Stimulated activated CD4-positive, alpha-beta T cell treated with anti-CD3 and anti-CD28 coated beads, Interleukin-2, amount 100 ng/mL, for 48 hours (primary cell): Measurements from ENCODE around the gene TPO.

Experiments used
- DNase-seq, 2 donors: peaks; one replicate each; pipeline ENCODE4 v3.0.0-alpha.2; 2020

Gene TPO

DNA sequence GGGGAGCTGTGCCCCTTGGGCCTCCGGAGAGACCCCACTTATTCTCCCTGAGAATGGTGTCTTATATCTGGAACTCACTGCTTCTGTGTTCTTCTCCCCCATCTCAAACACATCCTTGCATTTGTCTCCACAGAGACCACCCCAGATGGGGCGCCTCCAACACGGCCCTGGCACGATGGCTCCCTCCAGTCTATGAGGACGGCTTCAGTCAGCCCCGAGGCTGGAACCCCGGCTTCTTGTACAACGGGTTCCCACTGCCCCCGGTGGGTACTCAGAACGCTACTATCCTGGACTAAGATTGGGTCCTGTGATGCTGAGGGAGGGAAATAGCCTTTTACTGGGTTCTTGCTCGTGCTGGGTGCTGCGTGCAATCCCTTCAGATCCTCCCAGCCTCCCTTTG is 40.3 kb downstream of the TPO start:
- no peak for DNase-seq

GRCh38 chr2:1454346-1454745 is 41.1 kb downstream of the TPO start:
- no peak for DNase-seq

GRCh38 chr2:1455466-1455865 is 42.2 kb downstream of the TPO start:
- DNase-seq: no peak

GRCh38 chr2:1458432-1458831 is 45.2 kb downstream of the TPO start:
- no peak for DNase-seq

DNA sequence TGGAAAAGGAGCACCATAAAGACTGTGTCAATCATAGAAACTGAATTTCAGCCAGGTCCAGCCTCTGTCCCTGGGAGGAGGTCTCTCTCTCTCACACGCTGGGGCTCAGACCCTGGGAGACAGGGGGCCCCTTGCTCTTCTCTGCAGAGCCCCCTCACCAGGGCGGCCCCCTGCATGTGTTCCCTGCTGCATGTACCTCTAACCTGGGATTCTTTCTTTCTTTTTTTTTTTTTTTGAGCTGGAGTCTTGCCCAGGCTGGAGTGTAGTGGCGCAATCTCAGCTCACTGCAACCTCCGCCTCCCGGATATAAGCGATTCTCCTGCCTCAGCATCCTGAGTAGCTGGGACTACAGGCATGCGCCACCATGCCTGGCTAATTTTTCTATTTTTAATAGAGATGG is 46.5 kb downstream of the TPO start:
- DNase-seq: no peak

DNA sequence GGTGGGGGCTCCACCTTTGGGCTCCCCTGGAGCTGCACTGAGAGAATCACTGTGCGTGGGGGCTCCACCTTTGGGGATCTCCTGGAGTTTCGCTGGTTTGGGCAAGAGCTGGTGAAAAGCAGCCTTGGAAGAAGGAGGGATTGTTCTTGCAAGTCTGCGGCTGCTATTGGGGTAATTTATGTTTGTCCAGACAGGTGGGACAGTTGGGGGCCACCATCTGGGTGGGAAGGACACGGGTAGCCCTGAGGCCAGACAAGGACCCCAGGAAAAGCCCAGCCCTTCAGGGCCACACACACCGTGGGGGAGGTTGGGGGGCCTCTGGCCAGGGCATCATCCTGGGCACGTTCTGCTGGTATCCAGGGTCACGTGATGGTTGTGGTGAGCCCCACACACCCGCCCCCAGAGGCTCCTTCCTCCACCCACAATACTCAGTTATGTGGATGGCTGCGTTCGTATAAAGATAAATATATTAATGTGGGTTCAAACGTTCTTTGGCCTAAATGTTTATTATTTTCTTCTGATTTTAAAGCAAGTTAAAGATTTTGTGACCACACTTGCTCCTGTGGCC is 47.7 kb downstream of the TPO start:
- no peak for DNase-seq

DNA sequence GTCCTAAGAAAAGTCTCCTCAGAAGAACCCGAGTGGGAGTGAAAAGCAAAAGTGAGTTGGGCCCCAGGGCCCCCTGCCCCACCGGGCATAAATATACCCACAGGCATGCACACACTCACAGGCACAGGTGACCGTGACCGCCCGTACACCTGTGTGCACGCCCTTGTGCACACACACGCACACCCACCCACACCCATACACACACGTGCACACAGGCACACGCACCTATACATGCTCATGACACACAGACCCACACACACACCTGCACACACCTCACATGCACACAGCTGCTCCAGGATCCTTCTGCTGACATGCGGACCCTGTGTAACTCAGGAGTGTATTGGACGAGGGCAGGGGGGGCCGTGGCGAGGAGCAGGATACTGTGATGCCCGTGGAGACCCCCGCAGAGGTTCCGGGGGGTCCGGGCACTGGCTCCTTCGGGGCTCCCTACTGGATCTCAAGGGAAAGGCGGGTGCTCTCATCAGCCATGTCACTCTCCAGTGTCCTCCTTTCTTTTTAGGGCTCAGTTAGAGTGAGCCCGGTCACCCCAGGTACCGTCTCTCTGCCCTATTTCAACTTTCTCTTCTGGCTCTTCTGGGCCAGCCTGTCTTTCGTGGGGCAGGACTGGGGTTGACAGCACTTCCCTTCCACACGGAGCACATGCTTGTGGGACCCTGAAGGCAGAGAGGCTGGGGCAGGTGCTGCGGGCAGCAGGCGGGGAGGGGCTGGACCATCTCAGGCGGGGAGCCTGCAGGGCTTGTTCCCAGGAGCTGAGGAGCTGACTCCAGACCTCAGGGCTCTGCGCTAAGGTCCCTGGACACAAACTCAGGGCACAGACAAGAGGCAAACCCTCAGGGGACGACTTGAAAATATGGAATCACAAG is 48.5 kb downstream of the TPO start:
- DNase-seq: no peak

DNA sequence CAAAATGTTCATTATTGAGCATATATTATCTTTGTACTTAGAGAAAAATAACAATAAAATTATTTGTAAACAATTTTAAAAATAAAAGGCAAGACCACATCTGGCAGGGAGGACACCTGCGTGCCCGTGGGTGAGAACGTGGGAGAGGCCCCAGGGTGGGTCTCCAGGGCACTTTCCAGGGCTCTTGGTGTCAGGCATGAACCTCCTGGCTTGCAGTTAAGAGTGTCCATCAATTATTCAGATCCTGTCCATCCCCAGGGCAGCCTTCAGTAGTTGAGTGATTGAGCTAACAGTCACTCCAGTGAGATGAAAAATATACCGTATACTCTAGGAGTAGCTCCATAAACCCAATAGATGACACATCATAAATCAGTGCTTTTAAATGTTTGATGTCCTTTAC is 49.7 kb downstream of the TPO start:
- no peak for DNase-seq

- no peak for DNase-seq
Observed at GRCh38 chr2:1472350-1472749, 59.1 kb downstream of the TPO start.

- no peak for DNase-seq
Observed at GRCh38 chr2:1476617-1477195, 63.4 kb downstream of the TPO start.

DNA sequence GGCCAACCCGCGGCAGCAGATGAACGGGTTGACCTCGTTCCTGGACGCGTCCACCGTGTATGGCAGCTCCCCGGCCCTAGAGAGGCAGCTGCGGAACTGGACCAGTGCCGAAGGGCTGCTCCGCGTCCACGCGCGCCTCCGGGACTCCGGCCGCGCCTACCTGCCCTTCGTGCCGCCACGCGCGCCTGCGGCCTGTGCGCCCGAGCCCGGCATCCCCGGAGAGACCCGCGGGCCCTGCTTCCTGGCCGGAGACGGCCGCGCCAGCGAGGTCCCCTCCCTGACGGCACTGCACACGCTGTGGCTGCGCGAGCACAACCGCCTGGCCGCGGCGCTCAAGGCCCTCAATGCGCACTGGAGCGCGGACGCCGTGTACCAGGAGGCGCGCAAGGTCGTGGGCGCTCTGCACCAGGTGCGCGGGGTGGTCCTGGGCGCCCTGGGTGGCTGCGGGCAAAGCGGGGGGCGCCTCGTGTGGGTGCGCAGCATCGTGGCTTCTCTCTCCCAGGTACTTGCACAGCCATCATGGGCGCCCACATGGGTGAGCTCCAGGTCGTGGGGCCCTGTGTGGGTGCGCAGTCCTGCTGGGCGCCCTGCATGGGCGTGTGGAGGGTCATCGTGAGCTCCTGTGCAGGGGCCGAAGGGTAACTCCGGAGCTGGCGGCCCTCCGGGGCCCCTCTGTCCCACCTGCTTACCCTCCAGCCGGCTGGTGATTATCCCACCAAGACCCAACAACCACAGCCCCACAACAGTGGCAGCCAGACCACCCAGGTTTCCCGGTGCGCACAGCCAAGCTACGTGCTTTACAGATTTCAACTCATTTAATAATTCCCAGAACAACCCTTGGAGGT is 64.2 kb downstream of the TPO start:
- DNase-seq: no peak

- no peak for DNase-seq
Observed at GRCh38 chr2:1478311-1479305, 65.3 kb downstream of the TPO start.

- DNase-seq: no peak
Observed at GRCh38 chr2:1479346-1479745, 66.1 kb downstream of the TPO start.

DNA sequence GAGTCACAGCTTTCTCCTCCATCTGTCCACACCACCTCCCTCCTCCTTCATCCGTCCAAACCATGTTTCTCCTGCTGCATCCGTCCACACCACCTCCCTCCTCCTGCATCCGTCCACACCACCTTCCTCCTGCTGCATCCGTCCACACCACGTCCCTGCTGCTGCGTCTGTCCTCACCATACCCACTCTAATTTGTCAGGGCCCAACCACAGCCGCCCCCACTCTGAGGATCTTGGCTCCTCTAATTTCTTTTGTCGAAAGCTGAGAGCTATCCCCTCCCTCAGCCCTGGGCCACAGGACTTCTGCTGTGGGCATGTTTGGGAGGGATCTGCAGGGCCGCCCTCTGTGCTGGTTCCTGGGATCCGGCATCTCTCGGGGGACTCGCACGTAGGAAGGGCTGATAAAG is 67.4 kb downstream of the TPO start:
- DNase-seq: no peak

DNA sequence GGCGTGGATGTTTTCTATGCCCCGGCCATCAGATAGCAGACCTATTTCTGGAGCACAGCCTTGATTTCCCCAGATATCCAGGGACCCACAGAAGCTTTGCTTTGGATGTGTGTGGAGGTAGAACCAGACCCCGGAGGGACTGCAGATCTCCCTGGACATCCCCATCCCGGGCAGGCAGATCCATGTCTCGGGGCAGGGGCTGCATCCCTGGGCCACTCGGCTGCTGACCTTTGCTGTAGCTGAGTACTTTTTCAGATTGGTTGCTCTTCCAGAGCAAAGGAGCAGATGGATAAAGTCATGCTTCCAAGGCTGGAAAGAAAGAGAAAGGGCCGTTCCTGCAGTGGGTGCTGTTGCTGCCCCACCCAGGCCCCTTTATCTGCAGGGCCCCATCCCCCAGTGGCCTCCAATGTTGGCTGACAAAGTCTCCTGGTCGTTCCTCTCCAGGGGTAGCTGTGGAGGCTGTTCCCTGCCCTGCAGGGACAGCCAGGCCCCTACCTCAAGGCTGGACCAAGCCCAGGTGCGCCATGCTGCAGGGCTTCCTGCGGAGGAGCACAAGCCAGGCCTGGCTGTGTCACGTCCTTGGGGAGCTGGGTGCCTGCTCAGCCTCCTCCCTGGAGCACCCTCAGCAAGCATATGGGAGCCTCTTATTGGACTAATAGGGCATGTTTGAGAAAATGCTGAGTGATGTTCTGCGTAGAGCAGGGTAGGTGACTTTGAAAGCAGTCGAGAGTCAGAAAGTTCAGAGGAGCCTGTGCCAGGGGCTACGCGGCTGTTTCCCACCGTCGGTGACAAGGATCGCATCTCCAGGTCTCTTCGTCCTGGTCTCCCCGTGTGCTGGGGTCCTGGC is 68.4 kb downstream of the TPO start:
- no peak for DNase-seq

DNA sequence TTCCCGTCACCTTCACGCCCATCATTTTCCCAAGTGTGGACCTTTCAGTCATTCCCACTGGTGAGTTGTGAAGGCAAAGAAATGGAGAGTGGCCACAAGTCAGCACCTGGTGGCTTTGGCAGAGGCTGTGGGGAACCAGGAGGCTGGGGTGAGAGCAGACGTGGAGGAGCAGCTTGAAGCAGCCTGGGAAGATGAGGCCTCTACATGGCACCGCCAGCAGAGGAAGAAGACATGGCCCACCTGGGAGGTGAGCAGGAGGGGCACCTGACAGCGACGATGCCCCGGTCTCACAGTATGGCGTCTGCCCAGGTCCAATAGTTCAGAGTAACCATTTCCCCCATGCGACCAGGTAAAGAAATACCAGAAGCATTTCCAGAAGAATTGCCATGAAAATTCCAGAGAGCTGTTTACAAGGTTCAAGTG is 69.0 kb downstream of the TPO start:
- DNase-seq: no peak

- no peak for DNase-seq
Observed at GRCh38 chr2:1482981-1483380, 69.7 kb downstream of the TPO start.

GRCh38 chr2:1483551-1483950 is 70.3 kb downstream of the TPO start:
- no peak for DNase-seq

DNA sequence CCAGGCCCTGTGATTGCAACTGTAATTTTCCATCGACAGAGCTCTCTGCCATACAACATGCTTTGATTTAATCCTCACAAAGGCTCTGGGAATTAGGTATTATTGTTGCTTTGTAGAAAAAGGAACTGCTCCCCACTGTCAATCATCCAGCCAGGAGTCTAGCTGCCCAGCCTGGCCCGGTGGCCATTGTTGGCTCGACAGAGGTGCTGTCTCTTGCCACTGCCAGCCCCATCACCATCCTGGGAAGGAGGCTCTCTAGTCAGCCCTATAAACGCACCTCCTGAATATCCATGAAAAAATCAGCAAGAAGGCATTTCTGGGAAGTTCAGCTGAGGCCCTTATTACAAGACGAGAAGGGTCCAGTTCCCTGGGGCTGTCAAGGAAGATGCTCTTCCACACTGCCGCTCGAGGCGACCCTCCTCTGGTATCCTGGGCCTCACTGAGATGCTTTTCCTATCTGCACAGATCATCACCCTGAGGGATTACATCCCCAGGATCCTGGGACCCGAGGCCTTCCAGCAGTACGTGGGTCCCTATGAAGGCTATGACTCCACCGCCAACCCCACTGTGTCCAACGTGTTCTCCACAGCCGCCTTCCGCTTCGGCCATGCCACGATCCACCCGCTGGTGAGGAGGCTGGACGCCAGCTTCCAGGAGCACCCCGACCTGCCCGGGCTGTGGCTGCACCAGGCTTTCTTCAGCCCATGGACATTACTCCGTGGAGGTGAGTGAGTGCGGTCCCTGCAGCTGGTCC is 71.0 kb downstream of the TPO start:
- no peak for DNase-seq

GRCh38 chr2:1486670-1487069 is 73.4 kb downstream of the TPO start:
- no peak for DNase-seq
